Calu3 (cell line): ENCODE data around the gene OFD1. TPM values are rescaled to one million over a fixed set of nuclear protein-coding genes. Genes with fewer than 3 reads are reported as not detected.

Source experiments
- BruUV-seq: library from RNA; stranded (reverse); fragments of 400-500 nt; replicated peaks from 2 replicates; lab custom pipeline; 2021; lab: Mats Ljungman, UMichigan
- CTCF ChIA-PET: fragments of 300-600 bp; sonication (Branson Sonifier 250); formaldehyde crosslinking; loops from one replicate; lab custom pipeline; 2022; ENCODE audit warnings: antibody characterized with exemption; lab: Charles Lee
- DNase-seq: peaks from one replicate; pipeline ENCODE4 v3.0.0; 2022
- H3K27ac Mint-ChIP-seq: one replicate; pipeline ENCODE4 v1.8.0; 2022; ENCODE audit warnings: mixed read lengths; ENCODE audit not compliant: unreplicated experiment
- H3K27me3 Mint-ChIP-seq: one replicate; pipeline ENCODE4 v1.8.0; 2022; ENCODE audit warnings: mixed read lengths; ENCODE audit not compliant: unreplicated experiment
- H3K36me3 Mint-ChIP-seq: one replicate; pipeline ENCODE4 v1.8.0; 2022; ENCODE audit warnings: mild to moderate bottlenecking, moderate library complexity, mixed read lengths; ENCODE audit not compliant: insufficient read depth, unreplicated experiment
- H3K4me1 Mint-ChIP-seq: one replicate; pipeline ENCODE4 v1.8.0; 2022; ENCODE audit warnings: mild to moderate bottlenecking, low read depth, mixed read lengths; ENCODE audit not compliant: unreplicated experiment
- H3K4me3 Mint-ChIP-seq: one replicate; pipeline ENCODE4 v1.8.0; 2022; ENCODE audit warnings: mild to moderate bottlenecking, low read depth, moderate library complexity, mixed read lengths; ENCODE audit not compliant: unreplicated experiment
- H3K9me3 Mint-ChIP-seq: one replicate; pipeline ENCODE4 v1.8.0; 2022; ENCODE audit warnings: low read depth, mixed read lengths; ENCODE audit not compliant: unreplicated experiment
- intact Hi-C: fragments of 100-400 bp; cut with micrococcal nuclease; formaldehyde crosslinking; loops from one replicate; pipeline ENCODE4 v1.10.0; 2022; ENCODE audit not compliant: unreplicated experiment
- total RNA-seq: library from RNA; stranded (reverse); gene quantifications from 2 replicates; pipeline ENCODE4 v1.2.3, GENCODE V29; 2022
- TF ChIP-seq, protein P1 (sequence below): fragments of 200-600 bp; IDR thresholded peaks from one replicate; pipeline ENCODE4 v1.8.0; 2022; ENCODE audit warnings: antibody characterized with exemption; ENCODE audit not compliant: unreplicated experiment

Gene OFD1
- total RNA-seq, 1 experiment from 2014 or later, result 46.4 TPM

DNA sequence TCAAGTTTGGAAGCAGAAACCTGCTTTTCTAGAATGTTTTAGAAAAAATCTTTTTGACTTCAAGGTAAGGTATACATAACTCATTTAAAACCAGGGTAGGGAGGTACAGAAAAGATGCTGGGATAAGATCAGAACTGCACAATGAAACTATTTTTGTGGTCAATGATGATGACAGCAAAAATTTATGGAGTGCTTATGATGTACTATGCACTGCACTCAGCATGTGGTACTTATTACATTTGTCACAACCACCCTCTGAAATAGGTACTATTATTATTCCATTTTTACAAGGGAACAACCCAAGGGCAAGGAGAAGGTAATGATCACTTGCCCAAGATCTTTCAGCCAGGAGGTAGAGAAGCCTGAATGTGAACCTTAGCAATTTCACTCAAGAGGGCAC, 74.3 kb downstream of the OFD1 start:
- Mint-ChIP-seq H3K4me1 (no peaks in the 10 kb centered on the region), H3K27ac (no peak overlapping the region), H3K27me3 (no peaks in the 10 kb centered on the region), H3K9me3 (no peaks in the 10 kb centered on the region), H3K36me3 (no peaks in the 10 kb centered on the region), H3K4me3 (no peak overlapping the region)
- CTCF ChIA-PET, result no interaction called here
- intact Hi-C loops, result no loop called here
- TF ChIP-seq, protein P1, sequence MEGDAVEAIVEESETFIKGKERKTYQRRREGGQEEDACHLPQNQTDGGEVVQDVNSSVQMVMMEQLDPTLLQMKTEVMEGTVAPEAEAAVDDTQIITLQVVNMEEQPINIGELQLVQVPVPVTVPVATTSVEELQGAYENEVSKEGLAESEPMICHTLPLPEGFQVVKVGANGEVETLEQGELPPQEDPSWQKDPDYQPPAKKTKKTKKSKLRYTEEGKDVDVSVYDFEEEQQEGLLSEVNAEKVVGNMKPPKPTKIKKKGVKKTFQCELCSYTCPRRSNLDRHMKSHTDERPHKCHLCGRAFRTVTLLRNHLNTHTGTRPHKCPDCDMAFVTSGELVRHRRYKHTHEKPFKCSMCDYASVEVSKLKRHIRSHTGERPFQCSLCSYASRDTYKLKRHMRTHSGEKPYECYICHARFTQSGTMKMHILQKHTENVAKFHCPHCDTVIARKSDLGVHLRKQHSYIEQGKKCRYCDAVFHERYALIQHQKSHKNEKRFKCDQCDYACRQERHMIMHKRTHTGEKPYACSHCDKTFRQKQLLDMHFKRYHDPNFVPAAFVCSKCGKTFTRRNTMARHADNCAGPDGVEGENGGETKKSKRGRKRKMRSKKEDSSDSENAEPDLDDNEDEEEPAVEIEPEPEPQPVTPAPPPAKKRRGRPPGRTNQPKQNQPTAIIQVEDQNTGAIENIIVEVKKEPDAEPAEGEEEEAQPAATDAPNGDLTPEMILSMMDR, result no peak
- no TSS peak for BruUV-seq
- DNase-seq, result no peak

DNA sequence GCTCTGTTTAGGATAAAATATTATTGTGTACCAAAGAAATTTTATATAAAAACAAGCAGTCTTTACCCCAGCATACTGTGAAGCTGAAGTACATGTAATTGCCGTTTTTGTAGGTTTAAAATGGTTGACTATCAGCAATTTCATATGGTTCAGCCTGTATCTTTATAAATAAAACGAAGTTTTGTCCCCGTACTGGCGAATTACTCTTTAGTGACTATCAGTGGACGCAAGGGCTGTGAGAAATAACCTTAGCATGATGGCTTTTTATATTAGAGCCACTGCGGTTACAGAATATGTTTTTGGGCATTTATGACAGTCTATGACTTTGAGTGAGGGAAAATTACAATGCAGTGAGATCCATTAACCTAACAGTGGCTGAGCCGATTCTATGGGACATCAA, 81.1 kb downstream of the OFD1 start:
- peaks cover 35% of the 10 kb centered on the region for H3K27me3 Mint-ChIP-seq
- no peak overlapping the region for H3K4me3 Mint-ChIP-seq
- CTCF ChIA-PET, result no interaction called here
- H3K36me3 Mint-ChIP-seq, result no peaks in the 10 kb centered on the region
- no peak for DNase-seq
- TF ChIP-seq, protein P1, result no peak
- H3K9me3 Mint-ChIP-seq, result no peaks in the 10 kb centered on the region
- intact Hi-C loops, result no loop called here
- H3K4me1 Mint-ChIP-seq, result no peaks in the 10 kb centered on the region
- BruUV-seq, result no TSS peak
- no peak overlapping the region for H3K27ac Mint-ChIP-seq

DNA sequence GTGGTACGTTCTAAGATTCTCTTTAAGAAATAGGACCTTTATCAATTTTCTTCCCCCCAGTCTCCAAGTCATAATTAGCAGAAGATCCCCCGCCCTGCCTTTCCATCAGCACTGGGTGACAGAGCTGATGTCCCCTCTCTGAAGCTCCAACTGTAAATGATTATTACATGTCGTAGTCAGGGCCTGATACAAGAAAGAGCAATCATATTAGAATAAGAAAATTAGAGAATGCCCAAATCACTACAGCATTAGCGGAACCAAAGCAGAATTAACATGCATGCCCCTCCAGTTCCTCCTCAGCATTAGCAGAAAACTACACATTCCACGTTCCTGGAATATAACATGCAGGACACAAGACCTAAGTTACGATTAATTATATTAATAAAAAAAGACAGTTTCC, 81.6 kb downstream of the OFD1 start:
- Mint-ChIP-seq H3K4me1 (no peaks in the 10 kb centered on the region), H3K27me3 (peaks cover 40% of the 10 kb centered on the region), H3K9me3 (no peaks in the 10 kb centered on the region), H3K4me3 (no peak overlapping the region), H3K36me3 (no peaks in the 10 kb centered on the region), H3K27ac (no peak overlapping the region)
- CTCF ChIA-PET, result no interaction called here
- no TSS peak for BruUV-seq
- intact Hi-C loops, result no loop called here
- TF ChIP-seq, protein P1, result no peak
- DNase-seq, result no peak

DNA sequence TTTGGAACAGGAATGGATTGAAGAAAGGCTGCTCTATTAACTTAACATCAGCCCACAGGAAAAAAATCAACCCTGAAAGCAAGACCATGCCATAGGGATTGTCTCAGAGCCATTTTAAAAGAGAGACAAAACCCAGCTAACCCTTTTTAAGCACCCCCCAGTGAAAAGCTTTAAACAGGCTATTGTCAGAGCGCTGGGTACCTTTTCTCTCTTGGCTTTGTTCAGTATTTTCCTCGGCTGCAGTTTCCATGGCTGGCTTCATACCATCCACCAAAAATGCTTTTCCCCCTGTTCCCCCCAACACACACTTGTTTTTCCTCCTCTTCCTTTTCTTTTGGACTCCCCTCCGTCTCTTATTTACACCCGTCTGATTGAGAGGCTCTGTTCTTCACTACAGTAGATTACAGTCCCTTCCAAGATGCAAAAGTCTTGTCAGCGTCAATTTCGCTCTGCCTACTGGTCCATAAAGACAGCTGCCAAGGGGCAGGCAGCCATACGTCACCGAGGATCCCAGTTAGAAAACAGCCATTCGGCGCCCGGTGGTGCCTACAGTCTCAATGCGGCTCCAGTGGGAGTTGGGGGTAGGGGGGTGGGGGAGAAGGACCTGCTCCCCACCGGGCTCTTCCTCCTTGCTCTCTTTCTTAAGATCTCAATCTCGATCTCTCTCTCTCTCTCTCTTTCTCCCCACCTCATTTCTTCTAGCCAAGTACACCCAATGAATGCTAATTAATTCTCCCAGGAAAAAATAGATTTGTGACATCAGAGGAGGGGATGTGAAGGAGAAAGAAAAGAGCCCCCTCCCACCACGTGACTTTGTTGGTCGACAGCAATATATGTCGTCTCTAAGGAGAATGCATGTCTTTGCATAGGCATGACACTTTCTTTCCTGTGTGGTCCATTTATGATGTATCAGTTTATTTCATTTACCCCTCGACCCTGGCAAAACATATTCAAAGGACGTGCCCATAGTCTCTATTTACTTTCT, 82.4 kb downstream of the OFD1 start, which contains the start of gene GPM6B:
TSS of gene GPM6B (minus strand) at position 451 of the 985 bp plus-strand sequence. CDS start at position 262, 189 bp downstream.
- Mint-ChIP-seq H3K27ac (no peak within 1 kb of the TSS), H3K27me3 (peaks cover 42% of the 10 kb centered on the region), H3K4me3 (no peak within 1 kb of the TSS), H3K9me3 (no peaks in the 10 kb centered on the region), H3K4me1 (no peaks in the 10 kb centered on the region), H3K36me3 (no peaks in the 10 kb centered on the region)
- no peak for DNase-seq
- intact Hi-C loops, result no loop called here
- CTCF ChIA-PET, result no interaction called here
- TF ChIP-seq, protein P1, result no peak
- no TSS peak for BruUV-seq

Other genes with a start within 250 kb of the OFD1 start
- not detected in 2 replicates for gene EGFL6, start 165.1 kb upstream of the OFD1 start, total RNA-seq
- 1.7 and 2.1 TPM in 2 replicates for gene TCEANC, start 81.6 kb upstream of the OFD1 start, total RNA-seq
- 41.4 and 42.4 TPM in 2 replicates for gene RAB9A, start 45.6 kb upstream of the OFD1 start, total RNA-seq
- 20.8 and 25.1 TPM in 2 replicates for gene TRAPPC2, start 128 bp upstream of the OFD1 start, total RNA-seq
- 2.3 and 4.3 TPM in 2 replicates for gene GPM6B, start 82.3 kb downstream of the OFD1 start, total RNA-seq